ENCODE measurements around the gene SLC25A38.

- no peak for TF ChIP-seq CTCF (IDR thresholded peaks at IDR 0.05)
- no peak for TF ChIP-seq POLR2A (IDR thresholded peaks at IDR 0.05)
Observed at GRCh38 chr3:39386318-39386717, 3.1 kb downstream of the SLC25A38 start.
